GM19452 (cell line): Measurements from ENCODE around the gene TINAGL1.

Experiments used
- ATAC-seq: cut with Tn5 transposase; IDR thresholded peaks from one replicate; pipeline ENCODE4 v1.9.1; 2021; ENCODE audit not compliant: unreplicated experiment

TINAGL1 gene

GRCh38 chr1:31626223-31627207 lies 50.2 kb downstream of the TINAGL1 start:
- ATAC-seq, result no peak

GRCh38 chr1:31627301-31627929 lies 51.1 kb downstream of the TINAGL1 start:
- no peak for ATAC-seq

- no peak for ATAC-seq
Measured at GRCh38 chr1:31627930-31628559, 51.7 kb downstream of the TINAGL1 start.

GRCh38 chr1:31628931-31629556 lies 52.7 kb downstream of the TINAGL1 start:
- ATAC-seq, result no peak

- ATAC-seq, result no peak
Measured at GRCh38 chr1:31632649-31633048, 56.3 kb downstream of the TINAGL1 start.

GRCh38 chr1:31633117-31633516 lies 56.8 kb downstream of the TINAGL1 start:
- ATAC-seq, result no peak
